RWPE2 (cell line): ENCODE data around the gene PPP2R2D.

Source experiments
- ATAC-seq: fragments of 200-7000 bp; cut with Tn5 transposase; 3 replicates; pipeline ENCODE4 v1.9.1; 2021; ENCODE audit warnings: low read depth
- DNase-seq: peaks from one replicate; pipeline ENCODE4 v3.0.0-alpha.2; 2020; ENCODE audit warnings: low spot score
- H3K27ac ChIP-seq: fragments of 450-650 bp; 2 replicates; pipeline ENCODE4 v1.5.1; 2017; ENCODE audit warnings: mild to moderate bottlenecking; ENCODE audit not compliant: poor library complexity, severe bottlenecking
- H3K27me3 ChIP-seq: fragments of 250-450 bp; sonication (Bioruptor Pico); 2 replicates; pipeline ENCODE4 v1.5.1; 2021; ENCODE audit warnings: mild to moderate bottlenecking, moderate library complexity; ENCODE audit not compliant: insufficient read depth, poor library complexity, severe bottlenecking
- H3K36me3 ChIP-seq: fragments of 250-450 bp; sonication (Bioruptor Pico); 2 replicates; pipeline ENCODE4 v1.5.1; 2020; ENCODE audit warnings: low read depth, mild to moderate bottlenecking, moderate library complexity
- H3K4me1 ChIP-seq: fragments of 250-450 bp; sonication (Bioruptor Pico); 2 replicates; pipeline ENCODE4 v1.5.1; 2021; ENCODE audit warnings: mild to moderate bottlenecking, moderate library complexity; ENCODE audit not compliant: insufficient read depth, poor library complexity, severe bottlenecking
- H3K4me3 ChIP-seq: fragments of 250-450 bp; sonication (Bioruptor Pico); 2 replicates; pipeline ENCODE4 v1.5.1; 2021; ENCODE audit warnings: mild to moderate bottlenecking, moderate library complexity; ENCODE audit not compliant: severe bottlenecking
- H3K9me3 ChIP-seq: fragments of 250-450 bp; sonication (Bioruptor Pico); 2 replicates; pipeline ENCODE4 v1.5.1; 2021; ENCODE audit warnings: mild to moderate bottlenecking, moderate library complexity; ENCODE audit not compliant: severe bottlenecking
- CTCF ChIP-seq: fragments of 450-650 bp; IDR thresholded peaks from one replicate; pipeline ENCODE4 v1.5.1; 2017; ENCODE audit warnings: mild to moderate bottlenecking, moderate library complexity; ENCODE audit not compliant: poor library complexity, severe bottlenecking

Gene PPP2R2D

GRCh38 chr10:131993275-131993674 lies 92.5 kb downstream of the PPP2R2D start:
- ATAC-seq (no peak), DNase-seq (no peak)
- no peaks in the 10 kb centered on the region for H3K27me3 ChIP-seq
- peaks cover 1% of the 10 kb centered on the region for H3K9me3 ChIP-seq
- no peak for TF ChIP-seq CTCF
- H3K27ac ChIP-seq, result no peak overlapping the region
- H3K4me1 ChIP-seq, result peaks cover 10% of the 10 kb centered on the region
- no peak overlapping the region for H3K4me3 ChIP-seq
- no peaks in the 10 kb centered on the region for H3K36me3 ChIP-seq

- no peak for TF ChIP-seq CTCF
- no peak for DNase-seq
- Histone ChIP-seq H3K36me3 (no peaks in the 10 kb centered on the region), H3K4me1 (peaks cover 12% of the 10 kb centered on the region), H3K4me3 (no peak overlapping the region), H3K9me3 (no peaks in the 10 kb centered on the region), H3K27ac (no peak overlapping the region), H3K27me3 (no peaks in the 10 kb centered on the region)
- ATAC-seq, result no peak
These were observed 93.6 kb downstream of the PPP2R2D start for GRCh38 chr10:131994435-131994834.

- no peak overlapping the region for H3K27ac ChIP-seq
- H3K4me3 ChIP-seq, result no peak overlapping the region
- H3K4me1 ChIP-seq, result peaks cover 12% of the 10 kb centered on the region
- H3K36me3 ChIP-seq, result no peaks in the 10 kb centered on the region
- TF ChIP-seq CTCF, result no peak
- H3K9me3 ChIP-seq, result no peaks in the 10 kb centered on the region
- H3K27me3 ChIP-seq, result no peaks in the 10 kb centered on the region
- ATAC-seq (no peak), DNase-seq (no peak)
These were observed 95.9 kb downstream of the PPP2R2D start for GRCh38 chr10:131996466-131997365.

- peak; percentile 90 for ATAC-seq
- DNase-seq, result no peak
- no peak overlapping the region for H3K4me3 ChIP-seq
These were observed 96.7 kb downstream of the PPP2R2D start for GRCh38 chr10:131997366-131998049.

More at GRCh38 chr10:131997366-131998049, 96.7 kb downstream of the PPP2R2D start:
- peaks cover 12% of the 10 kb centered on the region for H3K4me1 ChIP-seq
- no peak for TF ChIP-seq CTCF
- no peaks in the 10 kb centered on the region for H3K36me3 ChIP-seq
- no peaks in the 10 kb centered on the region for H3K27me3 ChIP-seq
- no peaks in the 10 kb centered on the region for H3K9me3 ChIP-seq
- H3K27ac ChIP-seq, result peak overlapping the region; percentile 20
